Heart left ventricle (tissue), 13 donors: Measurements from ENCODE around the gene PLPPR5.

Experiments
- CTCF ChIP-seq, 12 donors: fragments of 200-600 bp; sonication (generic) in 4 of 12; IDR thresholded peaks; one replicate each; pipeline versions ENCODE4 v1.5.0 to v1.8.0; 2018 to 2022; ENCODE audit warnings: antibody characterized with exemption in 12 of 12, mild to moderate bottlenecking in 5 of 12
- POLR2A ChIP-seq, 2 donors: fragments of 450-650 bp; IDR thresholded peaks; one replicate each; pipeline ENCODE4 v1.6.1; 2017; ENCODE audit warnings: antibody characterized with exemption in 2 of 2, mild to moderate bottlenecking in 2 of 2, moderate library complexity in 2 of 2
- donor health status: ischemic (EF 13 %, LVEDD 7.1; RV severe dilation, severe dysfunction).
- donor health status: DM: no; HTN: yes; CAD: no.
- donor health status: DM: no; HTN: no; CAD: no.
- donor health status: ischemic (EF 25% LVEDD 6.9; RV normal size, moderate dysfunction).
- donor health status: ischemic (EF 25% LVEDD 5.7; RV mildly dilated, moderate dysfunction).
- donor health status: ischemic (EF 35%, LVEDD 5.7; RV mildly dilated, moderate dysfunction).
- donor health status: nonischemic (EF 11% LVEDD 7.7; RV severe dilation, severe dysfunction).
- donor health status: DM: yes; HTN: yes; CAD: no.
- donor health status: PGD.
- donor health status: ischemic (EF 29% LVEDD 5.4; RV normal size, mild dysfunction).
- donor health status: nonischemic (EF 23%, LVEDD 6.1; RV moderate dilation, normal function).

DNA sequence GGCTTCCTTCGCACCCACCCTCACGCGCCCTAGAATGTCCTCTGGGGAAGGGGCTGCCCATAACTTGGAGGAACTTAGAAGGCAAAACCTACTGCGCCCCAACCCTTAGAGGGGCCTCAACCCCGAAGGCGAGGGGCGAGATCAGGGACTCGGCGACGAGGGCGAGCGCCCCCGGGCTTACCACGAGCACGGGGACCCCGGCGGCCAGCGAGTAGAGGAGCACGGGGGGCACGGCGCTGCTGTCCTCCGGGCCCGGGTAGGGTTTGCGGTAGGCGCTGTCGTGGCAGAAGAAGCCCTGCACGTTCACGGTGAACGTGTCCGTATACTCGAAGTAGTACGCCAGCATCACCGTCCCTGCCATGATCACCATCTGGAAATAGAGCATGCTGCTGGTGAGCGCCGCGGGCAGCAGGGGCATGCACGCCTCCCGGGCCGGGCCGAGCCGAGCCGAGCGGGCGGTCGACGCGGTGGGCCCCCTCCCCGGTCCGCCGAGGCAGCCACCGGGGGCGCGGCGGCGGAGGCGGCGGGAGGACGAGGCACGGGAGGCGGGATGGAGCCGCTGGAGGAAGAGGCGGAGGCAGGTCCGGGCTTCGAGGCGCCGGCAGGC lies 304 bp downstream of the PLPPR5 start:
- TF ChIP-seq CTCF (IDR thresholded peaks at IDR 0.05) (no peak), POLR2A (IDR thresholded peaks at IDR 0.05) (no peak)
